ENCODE measurements around the gene SPSB1. TPM values are rescaled to one million over a fixed set of nuclear protein-coding genes. Genes with fewer than 3 reads are reported as not detected.

SPSB1 gene
- total and polyA plus RNA-seq, 10 of the 15 experiments (the other 5 are each of a cell fraction or from before 2014, with no cell fraction given) = 0.02 to 2.0 (median 0.90) TPM; not detected in 1

GRCh38 chr1:9263984-9264872 is 28.5 kb upstream of the SPSB1 start (continued):
- no peak for TF ChIP-seq ZBTB33 (IDR thresholded peaks at IDR 0.05)

- SMC1A ChIA-PET (ENCODE audit: uncharacterized antibody, unreplicated experiment) = interaction anchor here (0.6 to 1.7 kb wide), 2 partner anchors 191 to 899 kb away, joined by 3 to 4 read pairs; no protein-coding TSS in a partner anchor
- no peak for TF ChIP-seq ZSCAN29 (IDR thresholded peaks at IDR 0.05)
- no peak for TF ChIP-seq USF1 (IDR thresholded peaks at IDR 0.05; ENCODE audit: borderline replicate concordance, extremely low read length, insufficient read depth, low read depth, low read length)
- TF ChIP-seq RUNX3 (IDR thresholded peaks at IDR 0.05; ENCODE audit: low read length) = no peak
- TF ChIP-seq NRF1 (conservative IDR thresholded peaks at IDR 0.05; ENCODE audit: low read depth, low read length) = no peak
- no peak for TF ChIP-seq ZZZ3 (IDR thresholded peaks at IDR 0.05; ENCODE audit: control insufficient read depth, insufficient read length, low read depth)
- no peak for TF ChIP-seq ATF2 (IDR thresholded peaks at IDR 0.05; ENCODE audit: low read length)
- TF ChIP-seq HDAC6 (IDR thresholded peaks at IDR 0.05; ENCODE audit: unreplicated experiment) = no peak
- TF ChIP-seq EED (IDR thresholded peaks at IDR 0.05; ENCODE audit: low read depth) = no peak
- TF ChIP-seq LARP7 (IDR thresholded peaks at IDR 0.05) = no peak
- TF ChIP-seq NKRF (conservative IDR thresholded peaks at IDR 0.05) = no peak
- TF ChIP-seq BCL3 (IDR thresholded peaks at IDR 0.05; ENCODE audit: borderline replicate concordance, insufficient read depth, low read depth, low read length, poor library complexity, severe bottlenecking) = no peak
- TF ChIP-seq SRF (IDR thresholded peaks at IDR 0.05; ENCODE audit: low read depth in 2 of 2, low read length in 2 of 2) = no peak
Observed at GRCh38 chr1:9265037-9265436, 27.7 kb upstream of the SPSB1 start.

More at GRCh38 chr1:9265037-9265436, 27.7 kb upstream of the SPSB1 start:
- H2AFZ ChIP-seq (ENCODE audit: control insufficient read depth, low read depth, low read length) = no peak overlapping the region
- peaks cover 3% of the 10 kb centered on the region; the same call in 2 of the 3 replicates for H3K9me3 ChIP-seq (replicated peaks; ENCODE audit: control insufficient read depth, insufficient read depth, low read length)
- no peaks in the 10 kb centered on the region for H3K79me2 ChIP-seq (ENCODE audit: control insufficient read depth, insufficient read depth, low read length)
- ChIA-PET CTCF (interaction anchor here (1.3 to 1.6 kb wide), 3 partner anchors 12 to 226 kb away, joined by 4 to 5 read pairs (median 5); no protein-coding TSS in a partner anchor), RAD21 (ENCODE audit: unreplicated experiment) (no interaction called here), POLR2A (no interaction called here)
- H3K4me3 ChIP-seq = no peak overlapping the region
- in situ Hi-C loops (cut with MboI) (no loop called here), intact Hi-C loops (cut with micrococcal nuclease; ENCODE audit: unreplicated experiment) (no loop called here)
- H3K4me2 ChIP-seq (ENCODE audit: control insufficient read depth, insufficient read depth) = no peak overlapping the region
- WGBS (ENCODE audit: insufficient coverage, insufficient replicate concordance, low lambda C conversion rate, missing lambda C conversion rate) = 84% methylated on average over 10 of the region's 10 CpGs
- BruUV-seq (replicated peaks) = no TSS peak
- H3K27me3 ChIP-seq (replicated peaks in 1 of 2; ENCODE audit: control insufficient read depth in 2 of 2, insufficient read depth in 2 of 2, low read length in 1 of 2) = no peaks in the 10 kb centered on the region
- FAIRE-seq = no peak
- H3K36me3 ChIP-seq (ENCODE audit: control insufficient read depth in 2 of 2, insufficient read depth in 2 of 2, low read length in 1 of 2) = no peaks in the 10 kb centered on the region
- H4K20me1 ChIP-seq (ENCODE audit: control insufficient read depth, insufficient read depth) = no peaks in the 10 kb centered on the region; the same call in 1 of the 2 replicates
- no peak overlapping the region for H3K27ac ChIP-seq (ENCODE audit: control insufficient read depth, insufficient read depth)
- ATAC-seq = no peak
- no peak for DNase-seq (ENCODE audit: low read depth, low spot score)
- H3K9ac ChIP-seq (ENCODE audit: control insufficient read depth, insufficient read depth, low read length) = no peak overlapping the region
- no peaks in the 10 kb centered on the region for H3K4me1 ChIP-seq (ENCODE audit: control insufficient read depth, insufficient read depth, low read length)

Data from GM12878 (cell line).